ENCODE results near the gene LTA4H.

The LTA4H gene

DNA sequence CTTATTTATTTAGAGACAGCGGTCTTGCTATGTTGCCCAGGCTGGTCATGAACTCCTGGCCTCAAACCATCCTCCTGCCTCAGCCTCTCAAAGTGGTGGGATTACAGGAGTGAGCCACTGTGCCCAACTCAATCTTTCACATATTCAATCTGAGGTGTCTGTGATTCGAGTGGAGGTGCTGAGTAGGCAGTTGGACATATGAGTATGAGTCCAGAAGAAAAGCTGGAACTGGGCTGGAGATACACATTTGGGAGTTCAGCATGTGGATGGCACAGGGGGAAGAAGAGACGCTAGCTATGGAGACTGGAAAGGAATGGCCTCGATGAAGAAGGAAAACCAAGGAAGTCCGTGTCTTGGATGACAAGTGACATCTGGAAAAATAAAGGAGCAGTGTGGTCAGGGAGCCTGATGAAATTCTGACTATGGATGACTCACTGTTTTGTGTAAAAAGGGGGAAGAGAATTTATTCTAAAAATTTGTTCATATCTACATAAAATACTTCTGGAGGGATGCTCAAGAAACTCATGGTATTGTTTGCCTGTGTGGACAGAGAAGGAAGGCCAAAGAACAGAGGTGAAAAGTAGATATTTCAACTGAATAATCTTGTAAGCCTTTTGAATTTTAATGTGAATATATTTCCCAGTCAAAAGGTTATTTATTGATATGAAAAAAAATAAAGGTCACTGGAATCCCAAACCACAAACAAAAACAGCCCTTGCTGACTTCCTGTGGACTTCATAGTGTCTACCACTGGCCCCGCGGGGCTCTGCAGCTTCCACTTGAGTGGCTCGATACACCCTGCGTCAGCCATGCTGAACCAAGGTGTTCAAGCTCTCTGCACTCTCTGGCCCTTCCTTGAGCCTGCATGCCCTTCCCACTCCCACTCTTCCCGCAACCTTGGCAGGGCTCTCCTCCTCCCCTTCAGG is 8.9 kb upstream of the LTA4H start:
- Histone ChIP-seq H3K36me3 (ENCODE audit: control insufficient read depth, insufficient read depth, low read length) (no peaks in the 10 kb centered on the region), H3K27me3 (replicated peaks; ENCODE audit: control insufficient read depth, insufficient read depth, low read length) (no peaks in the 10 kb centered on the region), H3K4me3 (replicated peaks; ENCODE audit: low read depth, low read length) (no peak overlapping the region)
- TF ChIP-seq, protein P1, sequence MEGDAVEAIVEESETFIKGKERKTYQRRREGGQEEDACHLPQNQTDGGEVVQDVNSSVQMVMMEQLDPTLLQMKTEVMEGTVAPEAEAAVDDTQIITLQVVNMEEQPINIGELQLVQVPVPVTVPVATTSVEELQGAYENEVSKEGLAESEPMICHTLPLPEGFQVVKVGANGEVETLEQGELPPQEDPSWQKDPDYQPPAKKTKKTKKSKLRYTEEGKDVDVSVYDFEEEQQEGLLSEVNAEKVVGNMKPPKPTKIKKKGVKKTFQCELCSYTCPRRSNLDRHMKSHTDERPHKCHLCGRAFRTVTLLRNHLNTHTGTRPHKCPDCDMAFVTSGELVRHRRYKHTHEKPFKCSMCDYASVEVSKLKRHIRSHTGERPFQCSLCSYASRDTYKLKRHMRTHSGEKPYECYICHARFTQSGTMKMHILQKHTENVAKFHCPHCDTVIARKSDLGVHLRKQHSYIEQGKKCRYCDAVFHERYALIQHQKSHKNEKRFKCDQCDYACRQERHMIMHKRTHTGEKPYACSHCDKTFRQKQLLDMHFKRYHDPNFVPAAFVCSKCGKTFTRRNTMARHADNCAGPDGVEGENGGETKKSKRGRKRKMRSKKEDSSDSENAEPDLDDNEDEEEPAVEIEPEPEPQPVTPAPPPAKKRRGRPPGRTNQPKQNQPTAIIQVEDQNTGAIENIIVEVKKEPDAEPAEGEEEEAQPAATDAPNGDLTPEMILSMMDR (IDR thresholded peaks at IDR 0.05; ENCODE audit: insufficient read depth, low read length, poor library complexity, severe bottlenecking): no peak
- DNase-seq (ENCODE audit: extremely low read depth, insufficient read length): no peak

DNA sequence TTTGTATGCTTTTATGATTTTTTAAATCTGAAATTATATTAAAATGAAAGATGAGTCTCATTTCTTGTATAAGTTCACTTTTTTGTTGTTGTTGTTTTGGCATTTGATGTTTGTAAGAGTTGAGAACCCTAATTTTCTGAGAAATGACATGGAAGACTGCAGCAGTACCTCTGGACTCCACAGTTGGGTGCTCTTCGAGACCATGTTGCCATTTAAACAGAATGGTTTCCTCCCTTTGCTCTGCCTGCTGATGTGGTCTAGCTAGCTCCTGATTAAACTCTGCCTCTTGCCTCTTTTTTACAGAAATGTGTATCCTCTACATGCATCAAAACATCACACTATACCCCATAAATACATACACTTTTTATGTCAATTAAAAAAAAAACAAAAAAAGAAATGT is 5.8 kb upstream of the LTA4H start:
- no peak overlapping the region for H3K4me3 ChIP-seq (replicated peaks; ENCODE audit: low read depth, low read length)
- no peaks in the 10 kb centered on the region for H3K27me3 ChIP-seq (replicated peaks; ENCODE audit: control insufficient read depth, insufficient read depth, low read length)
- DNase-seq (ENCODE audit: extremely low read depth, insufficient read length): no peak
- no peaks in the 10 kb centered on the region for H3K36me3 ChIP-seq (ENCODE audit: control insufficient read depth, insufficient read depth, low read length)
- TF ChIP-seq, protein P1 (IDR thresholded peaks at IDR 0.05; ENCODE audit: insufficient read depth, low read length, poor library complexity, severe bottlenecking): no peak

DNA sequence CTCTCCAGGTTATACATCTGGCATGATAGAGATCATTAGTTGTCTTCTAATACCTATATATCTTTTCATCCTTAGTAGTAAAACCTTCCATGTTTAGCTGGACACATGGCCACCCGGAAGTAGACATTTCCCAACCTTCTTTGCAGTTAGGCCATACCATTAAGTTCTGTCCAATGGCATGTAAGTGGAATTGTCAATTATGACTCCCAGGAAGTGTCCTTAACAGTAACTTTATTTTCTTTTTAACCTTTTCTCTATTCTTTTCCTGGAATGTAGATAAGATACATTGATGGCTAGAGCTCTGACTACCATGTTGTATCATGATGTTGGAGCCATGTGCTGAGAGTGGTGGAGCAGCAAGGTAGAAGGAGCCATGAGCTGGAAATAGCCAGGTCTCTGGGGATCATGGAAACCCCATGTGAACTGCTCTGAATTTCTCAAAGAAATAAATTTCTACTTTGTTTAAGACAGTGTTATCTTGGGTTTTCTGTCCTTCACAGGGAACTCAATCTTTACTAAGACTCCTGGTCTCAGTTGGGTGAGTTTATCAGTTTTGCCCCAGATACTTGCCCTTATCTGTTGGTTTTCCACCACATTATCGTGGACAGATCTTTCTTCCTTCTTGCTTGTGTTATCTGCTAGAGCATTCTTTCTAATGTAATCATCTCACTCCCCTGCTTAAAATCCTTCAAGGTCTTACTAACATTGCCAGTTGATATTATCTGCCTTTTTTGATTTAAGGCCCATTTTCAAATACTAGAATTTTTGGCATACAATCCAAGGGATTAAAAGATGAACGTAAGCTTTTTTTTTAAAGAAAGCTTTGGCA is 5.1 kb upstream of the LTA4H start:
- no peak for DNase-seq (ENCODE audit: extremely low read depth, insufficient read length)
- H3K4me3 ChIP-seq (replicated peaks; ENCODE audit: low read depth, low read length): no peak overlapping the region
- no peaks in the 10 kb centered on the region for H3K27me3 ChIP-seq (replicated peaks; ENCODE audit: control insufficient read depth, insufficient read depth, low read length)
- no peaks in the 10 kb centered on the region for H3K36me3 ChIP-seq (ENCODE audit: control insufficient read depth, insufficient read depth, low read length)
- TF ChIP-seq, protein P1 (IDR thresholded peaks at IDR 0.05; ENCODE audit: insufficient read depth, low read length, poor library complexity, severe bottlenecking): no peak

DNA sequence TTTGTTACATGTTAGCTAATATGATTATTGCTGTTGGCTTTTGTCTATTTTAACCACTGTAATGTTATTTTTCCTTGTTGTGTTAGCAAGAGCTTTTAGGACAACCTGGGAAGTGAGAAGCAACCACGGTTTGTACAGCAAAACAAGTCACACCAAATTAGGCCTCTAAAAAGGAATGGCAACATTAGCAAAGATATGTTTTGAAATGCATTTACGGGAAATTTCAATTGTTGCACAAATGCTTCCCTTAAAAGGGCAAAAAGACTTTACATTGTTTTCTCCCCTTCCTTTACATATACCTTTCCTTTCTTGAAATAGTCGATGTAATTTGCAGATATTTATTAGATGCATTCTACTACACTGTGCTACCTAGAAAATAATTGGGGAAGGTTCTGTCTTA is 4.1 kb upstream of the LTA4H start:
- Histone ChIP-seq H3K4me3 (replicated peaks; ENCODE audit: low read depth, low read length) (no peak overlapping the region), H3K36me3 (ENCODE audit: control insufficient read depth, insufficient read depth, low read length) (no peaks in the 10 kb centered on the region), H3K27me3 (replicated peaks; ENCODE audit: control insufficient read depth, insufficient read depth, low read length) (no peaks in the 10 kb centered on the region)
- DNase-seq (ENCODE audit: extremely low read depth, insufficient read length): no peak
- TF ChIP-seq, protein P1 (IDR thresholded peaks at IDR 0.05; ENCODE audit: insufficient read depth, low read length, poor library complexity, severe bottlenecking): no peak

DNA sequence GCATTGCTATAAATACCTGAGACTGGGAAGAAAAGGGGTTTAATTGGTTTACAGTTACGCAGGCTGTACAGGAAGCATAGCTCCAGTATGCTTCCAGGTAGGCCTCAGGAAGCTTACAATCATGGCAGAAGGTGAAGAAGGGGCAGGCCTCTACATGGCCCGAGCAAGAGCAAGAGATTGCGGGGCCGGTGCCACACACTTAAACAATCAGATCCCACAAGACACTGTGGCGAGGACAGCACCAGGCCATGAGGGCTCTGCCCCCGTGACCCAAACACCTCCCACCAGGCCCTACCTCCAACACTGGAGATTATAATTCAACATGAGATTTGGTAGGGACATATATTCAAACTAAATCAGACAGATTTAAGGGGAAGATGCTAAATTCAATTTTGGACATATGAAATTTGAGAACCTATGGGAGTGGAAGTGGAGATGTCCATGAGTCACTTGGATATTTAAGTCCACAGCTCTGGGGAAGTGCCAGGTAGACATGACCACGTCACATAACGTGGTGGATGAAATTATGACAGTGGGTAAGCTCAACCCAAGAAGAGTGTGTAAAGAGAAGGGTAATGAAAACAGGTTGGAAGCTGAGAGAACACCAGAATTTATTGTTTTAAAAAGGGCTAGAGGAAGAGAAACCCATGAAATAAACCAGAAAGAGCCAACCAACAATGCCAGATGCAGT is 1.5 kb upstream of the LTA4H start:
- TF ChIP-seq, protein P1 (IDR thresholded peaks at IDR 0.05; ENCODE audit: insufficient read depth, low read length, poor library complexity, severe bottlenecking): no peak
- no peaks in the 10 kb centered on the region for H3K27me3 ChIP-seq (replicated peaks; ENCODE audit: control insufficient read depth, insufficient read depth, low read length)
- DNase-seq (ENCODE audit: extremely low read depth, insufficient read length): no peak
- no peaks in the 10 kb centered on the region for H3K36me3 ChIP-seq (ENCODE audit: control insufficient read depth, insufficient read depth, low read length)
- H3K4me3 ChIP-seq (replicated peaks; ENCODE audit: low read depth, low read length): no peak overlapping the region; the same call in 1 of the 2 replicates
